Liver (tissue), 9 donors: ENCODE measurements around the gene TECTB. TPM values are rescaled to one million over a fixed set of nuclear protein-coding genes. Genes with fewer than 3 reads are reported as not detected.

Experiments
- DNase-seq: peaks from one replicate; pipeline ENCODE4 v3.0.0-alpha.2; 2017; ENCODE audit warnings: low spot score
- H3K27ac ChIP-seq, 2 donors: one replicate each; pipeline ENCODE4 v1.7.0; 2013; ENCODE audit warnings: inconsistent platforms in 2 of 2, low read length in 2 of 2, control low read depth in 1 of 2, low read depth in 1 of 2, mild to moderate bottlenecking in 1 of 2
- H3K27me3 ChIP-seq, 4 donors: one replicate each; pipeline versions ENCODE4 v1.6.1 to v1.7.0; 2013; ENCODE audit warnings: low read length in 3 of 4, inconsistent platforms in 1 of 4, mild to moderate bottlenecking in 1 of 4, moderate library complexity in 1 of 4; ENCODE audit not compliant: control insufficient read depth in 4 of 4, insufficient read depth in 4 of 4
- H3K36me3 ChIP-seq, 4 donors: one replicate each; pipeline versions ENCODE4 v1.6.1 to v1.7.0; 2013; ENCODE audit warnings: low read length in 3 of 4, mild to moderate bottlenecking in 3 of 4, low read depth in 1 of 4, moderate library complexity in 1 of 4; ENCODE audit not compliant: control insufficient read depth in 4 of 4, insufficient read depth in 3 of 4
- H3K4me1 ChIP-seq, 4 donors: one replicate each; pipeline versions ENCODE4 v1.6.1 to v1.7.0; 2013; ENCODE audit warnings: low read length in 3 of 4, mild to moderate bottlenecking in 3 of 4, moderate library complexity in 1 of 4; ENCODE audit not compliant: control insufficient read depth in 4 of 4, insufficient read depth in 4 of 4
- H3K4me3 ChIP-seq, 3 donors: one replicate each; pipeline versions ENCODE4 v1.6.1 to v1.7.0; 2013; ENCODE audit warnings: low read length in 3 of 3, control low read depth in 1 of 3, low read depth in 1 of 3, mild to moderate bottlenecking in 1 of 3
- H3K9ac ChIP-seq, 2 donors: one replicate each; pipeline ENCODE4 v1.7.0; 2013; ENCODE audit warnings: low read length in 2 of 2, mild to moderate bottlenecking in 2 of 2, moderate library complexity in 2 of 2, control low read depth in 1 of 2, low read depth in 1 of 2
- H3K9me3 ChIP-seq, 4 donors: one replicate each; pipeline versions ENCODE4 v1.6.1 to v1.7.0; 2013; ENCODE audit warnings: low read length in 3 of 4; ENCODE audit not compliant: control insufficient read depth in 4 of 4
- ATF3 ChIP-seq: IDR thresholded peaks from 2 replicates; pipeline ENCODE4 v1.6.1; 2016; ENCODE audit warnings: antibody characterized with exemption
- CTCF ChIP-seq: fragments of 150-350 bp; IDR thresholded peaks from 2 replicates; pipeline ENCODE4 v1.5.1; 2017; ENCODE audit warnings: improper control_type of control experiment, low read depth, low read length; ENCODE audit not compliant: missing input control
- EGR1 ChIP-seq, 2 donors: IDR thresholded peaks; 2 replicates each; pipeline ENCODE4 v1.6.1; 2016 to 2018; ENCODE audit warnings: antibody characterized with exemption in 2 of 2, low read depth in 2 of 2
- FOXA1 ChIP-seq: IDR thresholded peaks from 2 replicates; pipeline ENCODE4 v1.6.1; 2016; ENCODE audit warnings: antibody characterized with exemption
- FOXA2 ChIP-seq: IDR thresholded peaks from 2 replicates; pipeline ENCODE4 v1.6.1; 2016; ENCODE audit warnings: antibody characterized with exemption
- GABPA ChIP-seq, 2 donors: IDR thresholded peaks in 1 of 2; conservative IDR thresholded peaks in 1 of 2; 2 replicates each; pipeline ENCODE4 v1.6.1; 2016; ENCODE audit warnings: antibody characterized with exemption in 2 of 2, mild to moderate bottlenecking in 1 of 2, moderate library complexity in 1 of 2
- HNF4A ChIP-seq, 2 donors: conservative IDR thresholded peaks; 2 replicates each; pipeline ENCODE4 v1.6.1; 2016; ENCODE audit warnings: antibody characterized with exemption in 2 of 2, mild to moderate bottlenecking in 2 of 2
- HNF4G ChIP-seq: IDR thresholded peaks from 2 replicates; pipeline ENCODE4 v1.6.1; 2016; ENCODE audit warnings: antibody characterized with exemption
- JUND ChIP-seq, 2 donors: IDR thresholded peaks; 2 replicates each; pipeline ENCODE4 v1.6.1; 2016; ENCODE audit warnings: antibody characterized with exemption in 2 of 2
- MAX ChIP-seq: IDR thresholded peaks from 2 replicates; pipeline ENCODE4 v1.6.1; 2016; ENCODE audit warnings: antibody characterized with exemption
- NR2F2 ChIP-seq: IDR thresholded peaks from 2 replicates; pipeline ENCODE4 v1.6.1; 2016; ENCODE audit warnings: antibody characterized with exemption
- RAD21 ChIP-seq, 2 donors: IDR thresholded peaks; 2 replicates each; pipeline ENCODE4 v1.6.1; 2016; ENCODE audit warnings: antibody characterized with exemption in 2 of 2, mild to moderate bottlenecking in 2 of 2
- REST ChIP-seq: IDR thresholded peaks from 2 replicates; pipeline ENCODE4 v1.6.1; 2016; ENCODE audit warnings: antibody characterized with exemption, mild to moderate bottlenecking
- RXRA ChIP-seq, 2 donors: IDR thresholded peaks; 2 replicates each; pipeline ENCODE4 v1.6.1; 2017 to 2018; ENCODE audit warnings: antibody characterized with exemption in 2 of 2, mild to moderate bottlenecking in 1 of 2
- SP1 ChIP-seq: IDR thresholded peaks from 2 replicates; pipeline ENCODE4 v1.6.1; 2018; ENCODE audit warnings: antibody characterized with exemption, mild to moderate bottlenecking
- TAF1 ChIP-seq: conservative IDR thresholded peaks from 2 replicates; pipeline ENCODE4 v1.6.1; 2016; ENCODE audit warnings: antibody characterized with exemption, mild to moderate bottlenecking
- YY1 ChIP-seq: IDR thresholded peaks from 2 replicates; pipeline ENCODE4 v1.6.1; 2016; ENCODE audit warnings: antibody characterized with exemption, mild to moderate bottlenecking
- ZBTB33 ChIP-seq: IDR thresholded peaks from 2 replicates; pipeline ENCODE4 v1.6.1; 2016; ENCODE audit warnings: antibody characterized with exemption
- WGBS: extraction: QIAGEN DNeasy Blood & Tissue Kit; methylation state at CpG from one replicate; pipeline ENCODE4 v1.1.7; 2013; 5-methylcytosine and 5-hydroxymethylcytosine counted together
- polyA plus RNA-seq, 2 donors: library from polyadenylated mRNA; stranded (reverse) in 1 of 2; unstranded in 1 of 2; fragments of 200-250 nt in 1 of 2; fragments of >200 nt in 1 of 2; fragmentation: Nextera tagmentation in 1 of 2; extraction: Ambion mirVana in 1 of 2; gene quantifications; one replicate each; pipeline versions ENCODE4 v1.2.1 to v1.2.3, GENCODE V29; 2013 to 2015
- total RNA-seq, 2 donors: library from RNA; depleted of rRNA; stranded (reverse); fragments of >200 nt; gene quantifications; one replicate each; pipeline ENCODE4 v1.2.3, GENCODE V29; 2014
- donor health status: healthy.
- donor health status: healthy.
- donor health status: healthy.
- donor health status: healthy.
- donor health status: healthy.

Gene TECTB
- total and polyA plus RNA-seq, 4 donors = 0.05 to 0.44 (median 0.08) TPM

- no peak for TF ChIP-seq REST
- no peak for TF ChIP-seq ZBTB33
- no peak for TF ChIP-seq NR2F2
- no peak for TF ChIP-seq RAD21 (IDR thresholded peaks at IDR 0.05)
- no peak for TF ChIP-seq EGR1 (IDR thresholded peaks at IDR 0.05; ENCODE audit: low read depth in 2 of 2)
Measured at GRCh38 chr10:112242769-112243168, 40.4 kb upstream of the TECTB start (continued).

GRCh38 chr10:112243713-112244112 lies 39.5 kb upstream of the TECTB start:
- H3K27ac ChIP-seq = peak overlapping the region; percentile 63 to 67
- peak; percentile 58 for TF ChIP-seq FOXA2
- peak; percentile 69 to 84 for TF ChIP-seq HNF4A (conservative IDR thresholded peaks at IDR 0.05)
- peak; percentile 32 for TF ChIP-seq HNF4G
- peak; percentile 55 to 79 for TF ChIP-seq JUND (IDR thresholded peaks at IDR 0.05)
- TF ChIP-seq ZBTB33 = peak; percentile 45
- no peak for TF ChIP-seq ATF3
- TF ChIP-seq FOXA1 = peak; percentile 16
- TF ChIP-seq NR2F2 = no peak
- peak; percentile 61 to 84 for TF ChIP-seq RXRA (IDR thresholded peaks at IDR 0.05)
- TF ChIP-seq CTCF = no peak
- peak; percentile 35 for TF ChIP-seq MAX
- TF ChIP-seq EGR1 (IDR thresholded peaks at IDR 0.05; ENCODE audit: low read depth in 2 of 2) = no peak
- peak; percentile 64 for TF ChIP-seq YY1
- peak; percentile 69 for TF ChIP-seq SP1
- peak; percentile 58 for TF ChIP-seq RAD21 (IDR thresholded peaks at IDR 0.05)
- TF ChIP-seq TAF1 = no peak
- no peak for TF ChIP-seq REST
- TF ChIP-seq GABPA (IDR thresholded peaks at IDR 0.05 in 1 of 2, conservative IDR thresholded peaks at IDR 0.05 in 1 of 2) = no peak
- no peaks in the 10 kb centered on the region for H3K36me3 ChIP-seq
- H3K27me3 ChIP-seq = no peaks in the 10 kb centered on the region
- H3K9ac ChIP-seq = no peak overlapping the region
- peaks cover 1 to 42% (median 11%) of the 10 kb centered on the region in 4 donors for H3K4me1 ChIP-seq
- 39% methylated on average over 6 of the region's 6 CpGs for WGBS
- peaks cover 0 to 9% (median 3%) of the 10 kb centered on the region in 4 donors for H3K9me3 ChIP-seq
- DNase-seq = no peak
- no peak overlapping the region for H3K4me3 ChIP-seq
